GM12878 (cell line): ENCODE measurements around the gene PRRC2C. TPM values are rescaled to one million over a fixed set of nuclear protein-coding genes. Genes with fewer than 3 reads are reported as not detected.

Experiments
- ATAC-seq: fragments of 200-7000 bp; cut with Tn5 transposase; 3 replicates; pipeline ENCODE4 v1.9.1; 2020; ENCODE audit warnings: mild to moderate bottlenecking, moderate library complexity
- BruUV-seq: library from RNA; stranded (reverse); fragments of 400-500 nt; replicated peaks from 2 replicates; lab custom pipeline; 2021; lab: Mats Ljungman, UMichigan
- CTCF ChIA-PET: fragments of 300-600 bp; sonication (Branson Sonifier 250); formaldehyde crosslinking; extraction: SDS; loops from one replicate; lab custom pipeline; 2021; ENCODE audit warnings: inconsistent platforms; lab: Yijun Ruan, JAX
- POLR2A ChIA-PET: fragments of 350-600 bp; formaldehyde crosslinking; extraction: SDS; loops from one replicate; lab custom pipeline; 2021; ENCODE audit warnings: inconsistent platforms; lab: Charles Lee
- RAD21 ChIA-PET: fragments of 300-600 bp; sonication (Branson Sonifier 250); formaldehyde crosslinking; loops from one replicate; lab custom pipeline; 2023; ENCODE audit warnings: antibody characterized with exemption; ENCODE audit not compliant: unreplicated experiment; lab: Charles Lee
- SMC1A ChIA-PET: fragments of 300-600 bp; sonication (Branson Sonifier 250); formaldehyde crosslinking; loops from one replicate; lab custom pipeline; 2023; ENCODE audit not compliant: unreplicated experiment, uncharacterized antibody; lab: Charles Lee
- DNase-seq: peaks from one replicate; pipeline ENCODE4 v3.0.0-alpha.2; 2011; ENCODE audit warnings: low read depth, low spot score
- FAIRE-seq: peaks from 3 replicates; lab custom pipeline; 2011; peaks lifted over from hg19 to GRCh38; lab: Jason Lieb, UNC
- H2AFZ ChIP-seq: 2 replicates; pipeline ENCODE4 v1.6.0; 2011; ENCODE audit warnings: low read depth, low read length, control low read depth; ENCODE audit not compliant: control insufficient read depth
- H3K27ac ChIP-seq: 2 replicates; pipeline ENCODE4 v1.5.1; 2011; ENCODE audit warnings: control low read depth; ENCODE audit not compliant: control insufficient read depth, insufficient read depth
- H3K27me3 ChIP-seq, 2 experiments: replicated peaks in 1 of 2; 2 replicates each; pipeline versions ENCODE4 v1.6.0 to v1.6.1; 2011; ENCODE audit warnings: low read length in 1 of 2; ENCODE audit not compliant: control insufficient read depth in 2 of 2, insufficient read depth in 2 of 2
- H3K36me3 ChIP-seq, 2 experiments: 2 replicates each; pipeline ENCODE4 v1.5.1; 2011; ENCODE audit warnings: low read length in 1 of 2; ENCODE audit not compliant: control insufficient read depth in 2 of 2, insufficient read depth in 2 of 2
- H3K4me1 ChIP-seq: 2 replicates; pipeline ENCODE4 v1.6.1; 2011; ENCODE audit warnings: mild to moderate bottlenecking, low read length, moderate library complexity, mixed read lengths; ENCODE audit not compliant: control insufficient read depth, insufficient read depth
- H3K4me2 ChIP-seq: 2 replicates; pipeline ENCODE4 v1.6.0; 2011; ENCODE audit warnings: control low read depth; ENCODE audit not compliant: control insufficient read depth, insufficient read depth
- H3K4me3 ChIP-seq: fragments of 200-600 bp; sonication (generic); 2 replicates; pipeline ENCODE4 v1.5.1; 2016
- H3K79me2 ChIP-seq: 2 replicates; pipeline ENCODE4 v1.6.0; 2011; ENCODE audit warnings: low read length; ENCODE audit not compliant: control insufficient read depth, insufficient read depth
- H3K9ac ChIP-seq: 2 replicates; pipeline ENCODE4 v1.8.0; 2011; ENCODE audit warnings: low read length, control low read depth, mixed read lengths; ENCODE audit not compliant: control insufficient read depth, insufficient read depth
- H3K9me3 ChIP-seq: replicated peaks from 3 replicates; pipeline ENCODE4 v1.5.1; 2011; ENCODE audit warnings: mild to moderate bottlenecking, low read length; ENCODE audit not compliant: control insufficient read depth, insufficient read depth
- H4K20me1 ChIP-seq: 2 replicates; pipeline ENCODE4 v1.6.0; 2011; ENCODE audit not compliant: control insufficient read depth, insufficient read depth
- BMI1 ChIP-seq: fragments of 450-650 bp; IDR thresholded peaks from 2 replicates; pipeline ENCODE4 v1.6.1; 2016; ENCODE audit warnings: mild to moderate bottlenecking, moderate library complexity, borderline replicate concordance
- CBFB ChIP-seq: IDR thresholded peaks from 2 replicates; pipeline ENCODE4 v1.6.1; 2016; ENCODE audit warnings: antibody characterized with exemption, low read depth
- CREB1 ChIP-seq: IDR thresholded peaks from 2 replicates; pipeline ENCODE4 v1.6.1; 2012; ENCODE audit warnings: low read depth, mild to moderate bottlenecking, inconsistent platforms
- HDAC2 ChIP-seq: fragments of 200-600 bp; sonication (generic); IDR thresholded peaks from 2 replicates; pipeline ENCODE4 v1.6.1; 2017
- IRF4 ChIP-seq: IDR thresholded peaks from 2 replicates; pipeline ENCODE4 v1.6.1; 2011; ENCODE audit warnings: low read depth, low read length
- KDM1A ChIP-seq: fragments of 200-600 bp; sonication (generic); IDR thresholded peaks from 2 replicates; pipeline ENCODE4 v1.6.1; 2016; ENCODE audit warnings: borderline replicate concordance
- LARP7 ChIP-seq: fragments of 450-650 bp; IDR thresholded peaks from 2 replicates; pipeline ENCODE4 v1.6.1; 2017; ENCODE audit warnings: mild to moderate bottlenecking
- NFIC ChIP-seq: IDR thresholded peaks from 2 replicates; pipeline ENCODE4 v1.6.1; 2012; ENCODE audit warnings: low read depth, mild to moderate bottlenecking, inconsistent platforms, low read length, moderate library complexity
- NFXL1 ChIP-seq: fragments of 450-650 bp; IDR thresholded peaks from 2 replicates; pipeline ENCODE4 v1.6.1; 2017; ENCODE audit warnings: antibody characterized with exemption, mild to moderate bottlenecking, borderline replicate concordance
- NFYA ChIP-seq: IDR thresholded peaks from 2 replicates; pipeline ENCODE4 v1.6.1; 2011; ENCODE audit warnings: low read depth, mild to moderate bottlenecking, low read length, improper control_type of control experiment, borderline replicate concordance
- ZBED1 ChIP-seq: IDR thresholded peaks from 2 replicates; pipeline ENCODE4 v1.6.1; 2016; ENCODE audit warnings: borderline replicate concordance
- ZNF217 ChIP-seq: fragments of 450-650 bp; IDR thresholded peaks from 2 replicates; pipeline ENCODE4 v1.6.1; 2017; ENCODE audit warnings: antibody characterized with exemption, mild to moderate bottlenecking
- ZNF24 ChIP-seq: fragments of 450-650 bp; IDR thresholded peaks from 2 replicates; pipeline ENCODE4 v1.6.1; 2017; ENCODE audit warnings: antibody characterized with exemption, mild to moderate bottlenecking
- WGBS: methylation state at CpG from one replicate; pipeline ENCODE4 v1.1.6; 2016; ENCODE audit warnings: low lambda C conversion rate; ENCODE audit not compliant: insufficient replicate concordance, insufficient coverage; ENCODE audit errors: missing lambda C conversion rate; 5-methylcytosine and 5-hydroxymethylcytosine counted together
- in situ Hi-C: fragments of 300-500 bp; cut with MboI; formaldehyde crosslinking; loops from 9 replicates; pipeline ENCODE4 v1.14.3; 2018; ENCODE audit warnings: mixed read lengths
- intact Hi-C: fragments of 100-400 bp; cut with micrococcal nuclease; formaldehyde crosslinking; loops from one replicate; pipeline ENCODE4 v1.14.2; 2022; ENCODE audit not compliant: unreplicated experiment
- polyA plus RNA-seq, 11 experiments: library from polyadenylated mRNA; depleted of rRNA in 4 of 11; unstranded in 6 of 11; stranded (reverse) in 5 of 11; fragments of >200 nt; fragmentation: Nextera tagmentation in 4 of 11; fragmentation: Illumina TruSeq in 1 of 11; extraction: Ambion mirVana in 4 of 11; extraction: Trizol in 1 of 11; gene quantifications; 1 replicate in 1 of 11; 2 replicates in 10 of 11; pipeline versions ENCODE4 v1.2.1 to v1.2.3, GENCODE V29; 2011 to 2016; ENCODE audit warnings: inconsistent platforms in 2 of 11, missing spikeins in 2 of 11, low read depth in 1 of 11
- total RNA-seq, 4 experiments: library from RNA; depleted of rRNA in 3 of 4; stranded (reverse); fragments of >200 nt in 3 of 4; fragmentation: Illumina TruSeq in 1 of 4; extraction: Trizol in 1 of 4; gene quantifications; 2 replicates each; pipeline versions ENCODE4 v1.2.1 to v1.2.3, GENCODE V29; 2013 to 2021
- TF ChIP-seq, protein P1 (sequence below): fragments of 450-650 bp; formaldehyde crosslinking; IDR thresholded peaks from 2 replicates; pipeline ENCODE4 v1.4.0; 2020; ENCODE audit warnings: mild to moderate bottlenecking, moderate library complexity
- TF ChIP-seq, protein P2 (sequence below): fragments of 450-650 bp; IDR thresholded peaks from 2 replicates; pipeline ENCODE4 v1.6.1; 2016; ENCODE audit warnings: mild to moderate bottlenecking, moderate library complexity, borderline replicate concordance

The PRRC2C gene
- total and polyA plus RNA-seq, 10 of the 15 experiments (the other 5 are each of a cell fraction or from before 2014, with no cell fraction given): 53.4 to 182 (median 91.8) TPM

DNA sequence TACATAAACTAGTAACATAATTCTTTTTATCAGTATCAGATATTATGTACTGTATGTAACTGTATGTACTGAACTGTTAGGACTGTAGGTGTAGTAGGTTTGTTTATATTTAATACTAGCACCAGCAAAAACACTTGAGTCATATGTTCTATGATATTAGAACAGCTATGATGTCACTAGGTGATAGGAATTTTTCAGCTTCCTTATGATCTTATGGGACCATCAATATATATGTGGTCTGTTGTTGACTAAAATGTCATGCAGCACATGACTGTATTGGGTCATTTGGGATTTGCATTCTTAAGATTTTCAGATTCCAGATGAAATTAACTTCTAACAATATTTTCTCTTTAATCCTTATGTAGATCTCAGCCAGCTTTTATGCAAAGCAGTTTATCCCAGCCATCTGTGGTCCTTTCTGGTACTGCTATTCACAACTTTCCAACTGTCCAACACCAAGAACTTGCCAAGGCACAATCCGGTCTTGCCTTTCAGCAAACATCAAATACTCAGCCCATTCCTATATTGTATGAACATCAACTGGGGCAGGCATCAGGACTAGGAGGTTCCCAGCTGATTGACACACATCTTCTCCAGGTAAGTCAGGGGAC lies 98.4 kb downstream of the PRRC2C start:
- no peak for DNase-seq
- POLR2A ChIA-PET: no interaction called here
- FAIRE-seq: no peak
- intact Hi-C loops: loop anchor here (5.0 kb wide), 1 partner anchor 46 kb away; no protein-coding TSS in a partner anchor
- CTCF ChIA-PET: interaction anchor here (0.5 to 2.5 kb wide), 6 partner anchors 9 to 98 kb away, joined by 3 to 20 read pairs (median 4); partner anchors contain the start of gene PRRC2C
- H3K27me3 ChIP-seq: no peaks in the 10 kb centered on the region
- no peak overlapping the region for H3K9ac ChIP-seq
- no peak overlapping the region for H3K27ac ChIP-seq
- no peak overlapping the region for H2AFZ ChIP-seq
- no peak overlapping the region for H3K4me3 ChIP-seq
- RAD21 ChIA-PET: interaction anchor here (1.4 to 2.4 kb wide), 2 partner anchors 11 to 61 kb away, joined by 3 to 12 read pairs; no protein-coding TSS in a partner anchor
- no peaks in the 10 kb centered on the region for H4K20me1 ChIP-seq
- no peak for ATAC-seq
- 86% methylated on average over 1 of the region's 1 CpG for WGBS
- in situ Hi-C loops: no loop called here
- no peak overlapping the region for H3K4me2 ChIP-seq
- BruUV-seq: no TSS peak
- H3K4me1 ChIP-seq: no peaks in the 10 kb centered on the region
- no peaks in the 10 kb centered on the region for H3K79me2 ChIP-seq
- SMC1A ChIA-PET: interaction anchor here (0.6 to 1.9 kb wide), 8 partner anchors 9 to 98 kb away, joined by 3 to 7 read pairs (median 4); partner anchors contain the start of gene PRRC2C
- no peaks in the 10 kb centered on the region for H3K9me3 ChIP-seq
- peaks cover 14 to 26% of the 10 kb centered on the region in 2 experiments for H3K36me3 ChIP-seq
- TF ChIP-seq BMI1: no peak
- TF ChIP-seq ZNF24: no peak
- TF ChIP-seq, protein P1, sequence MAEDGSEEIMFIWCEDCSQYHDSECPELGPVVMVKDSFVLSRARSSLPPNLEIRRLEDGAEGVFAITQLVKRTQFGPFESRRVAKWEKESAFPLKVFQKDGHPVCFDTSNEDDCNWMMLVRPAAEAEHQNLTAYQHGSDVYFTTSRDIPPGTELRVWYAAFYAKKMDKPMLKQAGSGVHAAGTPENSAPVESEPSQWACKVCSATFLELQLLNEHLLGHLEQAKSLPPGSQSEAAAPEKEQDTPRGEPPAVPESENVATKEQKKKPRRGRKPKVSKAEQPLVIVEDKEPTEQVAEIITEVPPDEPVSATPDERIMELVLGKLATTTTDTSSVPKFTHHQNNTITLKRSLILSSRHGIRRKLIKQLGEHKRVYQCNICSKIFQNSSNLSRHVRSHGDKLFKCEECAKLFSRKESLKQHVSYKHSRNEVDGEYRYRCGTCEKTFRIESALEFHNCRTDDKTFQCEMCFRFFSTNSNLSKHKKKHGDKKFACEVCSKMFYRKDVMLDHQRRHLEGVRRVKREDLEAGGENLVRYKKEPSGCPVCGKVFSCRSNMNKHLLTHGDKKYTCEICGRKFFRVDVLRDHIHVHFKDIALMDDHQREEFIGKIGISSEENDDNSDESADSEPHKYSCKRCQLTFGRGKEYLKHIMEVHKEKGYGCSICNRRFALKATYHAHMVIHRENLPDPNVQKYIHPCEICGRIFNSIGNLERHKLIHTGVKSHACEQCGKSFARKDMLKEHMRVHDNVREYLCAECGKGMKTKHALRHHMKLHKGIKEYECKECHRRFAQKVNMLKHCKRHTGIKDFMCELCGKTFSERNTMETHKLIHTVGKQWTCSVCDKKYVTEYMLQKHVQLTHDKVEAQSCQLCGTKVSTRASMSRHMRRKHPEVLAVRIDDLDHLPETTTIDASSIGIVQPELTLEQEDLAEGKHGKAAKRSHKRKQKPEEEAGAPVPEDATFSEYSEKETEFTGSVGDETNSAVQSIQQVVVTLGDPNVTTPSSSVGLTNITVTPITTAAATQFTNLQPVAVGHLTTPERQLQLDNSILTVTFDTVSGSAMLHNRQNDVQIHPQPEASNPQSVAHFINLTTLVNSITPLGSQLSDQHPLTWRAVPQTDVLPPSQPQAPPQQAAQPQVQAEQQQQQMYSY (CRISPR knock-in tag): no peak
- no peak for TF ChIP-seq IRF4
- TF ChIP-seq ZNF217: no peak
- no peak for TF ChIP-seq KDM1A
- TF ChIP-seq HDAC2: no peak
- TF ChIP-seq LARP7: no peak
- no peak for TF ChIP-seq ZBED1
- TF ChIP-seq, protein P2, sequence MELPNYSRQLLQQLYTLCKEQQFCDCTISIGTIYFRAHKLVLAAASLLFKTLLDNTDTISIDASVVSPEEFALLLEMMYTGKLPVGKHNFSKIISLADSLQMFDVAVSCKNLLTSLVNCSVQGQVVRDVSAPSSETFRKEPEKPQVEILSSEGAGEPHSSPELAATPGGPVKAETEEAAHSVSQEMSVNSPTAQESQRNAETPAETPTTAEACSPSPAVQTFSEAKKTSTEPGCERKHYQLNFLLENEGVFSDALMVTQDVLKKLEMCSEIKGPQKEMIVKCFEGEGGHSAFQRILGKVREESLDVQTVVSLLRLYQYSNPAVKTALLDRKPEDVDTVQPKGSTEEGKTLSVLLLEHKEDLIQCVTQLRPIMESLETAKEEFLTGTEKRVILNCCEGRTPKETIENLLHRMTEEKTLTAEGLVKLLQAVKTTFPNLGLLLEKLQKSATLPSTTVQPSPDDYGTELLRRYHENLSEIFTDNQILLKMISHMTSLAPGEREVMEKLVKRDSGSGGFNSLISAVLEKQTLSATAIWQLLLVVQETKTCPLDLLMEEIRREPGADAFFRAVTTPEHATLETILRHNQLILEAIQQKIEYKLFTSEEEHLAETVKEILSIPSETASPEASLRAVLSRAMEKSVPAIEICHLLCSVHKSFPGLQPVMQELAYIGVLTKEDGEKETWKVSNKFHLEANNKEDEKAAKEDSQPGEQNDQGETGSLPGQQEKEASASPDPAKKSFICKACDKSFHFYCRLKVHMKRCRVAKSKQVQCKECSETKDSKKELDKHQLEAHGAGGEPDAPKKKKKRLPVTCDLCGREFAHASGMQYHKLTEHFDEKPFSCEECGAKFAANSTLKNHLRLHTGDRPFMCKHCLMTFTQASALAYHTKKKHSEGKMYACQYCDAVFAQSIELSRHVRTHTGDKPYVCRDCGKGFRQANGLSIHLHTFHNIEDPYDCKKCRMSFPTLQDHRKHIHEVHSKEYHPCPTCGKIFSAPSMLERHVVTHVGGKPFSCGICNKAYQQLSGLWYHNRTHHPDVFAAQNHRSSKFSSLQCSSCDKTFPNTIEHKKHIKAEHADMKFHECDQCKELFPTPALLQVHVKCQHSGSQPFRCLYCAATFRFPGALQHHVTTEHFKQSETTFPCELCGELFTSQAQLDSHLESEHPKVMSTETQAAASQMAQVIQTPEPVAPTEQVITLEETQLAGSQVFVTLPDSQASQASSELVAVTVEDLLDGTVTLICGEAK: no peak
- no peak for TF ChIP-seq NFYA
- TF ChIP-seq NFXL1: no peak
- no peak for TF ChIP-seq CREB1
- TF ChIP-seq CBFB: no peak
- no peak for TF ChIP-seq NFIC
